Glomerular visceral epithelial cell (primary cell): Measurements from ENCODE around the gene PPP1R27.

Source experiments
- DNase-seq: peaks from one replicate; pipeline ENCODE4 v3.0.0-alpha.2; 2016; ENCODE audit errors: extremely low spot score

Gene PPP1R27

GRCh38 chr17:81860756-81861568 is 26.1 kb upstream of the PPP1R27 start:
- DNase-seq = peak; percentile 100

GRCh38 chr17:81859906-81860755 is 25.3 kb upstream of the PPP1R27 start, which contains the start of gene P4HB:
Gene P4HB, minus strand, starts transcription at chr17:81860535. Its CDS starts 64 bp downstream, at chr17:81860471.
- DNase-seq = no peak

GRCh38 chr17:81858967-81859905 is 24.4 kb upstream of the PPP1R27 start:
- no peak for DNase-seq

GRCh38 chr17:81858170-81858966 is 23.5 kb upstream of the PPP1R27 start:
- no peak for DNase-seq

GRCh38 chr17:81854974-81855774 is 20.3 kb upstream of the PPP1R27 start:
- DNase-seq = no peak

- DNase-seq = no peak
These were observed 17.4 kb upstream of the PPP1R27 start for GRCh38 chr17:81852237-81852636.

- no peak for DNase-seq
These were observed 16.6 kb upstream of the PPP1R27 start for GRCh38 chr17:81851423-81851822.

- DNase-seq = no peak
These were observed 14.6 kb upstream of the PPP1R27 start for GRCh38 chr17:81849457-81849856.

- DNase-seq = no peak
These were observed 12.2 kb upstream of the PPP1R27 start for GRCh38 chr17:81846743-81847689.

GRCh38 chr17:81845881-81846742 is 11.3 kb upstream of the PPP1R27 start:
- DNase-seq = no peak

GRCh38 chr17:81845361-81845760 is 10.5 kb upstream of the PPP1R27 start:
- DNase-seq = no peak

GRCh38 chr17:81844887-81845286 is 10.0 kb upstream of the PPP1R27 start:
- DNase-seq = no peak

GRCh38 chr17:81844327-81844851 is 9.5 kb upstream of the PPP1R27 start:
- no peak for DNase-seq

- DNase-seq = no peak
These were observed 9.0 kb upstream of the PPP1R27 start for GRCh38 chr17:81843713-81844326.

GRCh38 chr17:81842725-81843504 is 8.1 kb upstream of the PPP1R27 start:
- DNase-seq = no peak

GRCh38 chr17:81842378-81842724 is 7.5 kb upstream of the PPP1R27 start:
- DNase-seq = no peak
